ENCODE measurements around the gene KIF6.
A peak's percentile ranks its signal among the peaks of the same experiment; 100 is the strongest.

The KIF6 gene

GRCh38 chr6:39471954-39472659, 253.1 kb downstream of the KIF6 start:
- Histone ChIP-seq H3K36me3 (ENCODE audit: insufficient read depth, low read length) (no peaks in the 10 kb centered on the region), H2AFZ (ENCODE audit: low read length) (no peak overlapping the region), H3K27me3 (ENCODE audit: insufficient read depth, low read length, poor library complexity, severe bottlenecking) (no peaks in the 10 kb centered on the region), H3F3A (ENCODE audit: low read depth) (no peaks in the 10 kb centered on the region), H3K9me2 (replicated peaks; ENCODE audit: low read depth, low read length) (no peaks in the 10 kb centered on the region), H4K20me1 (ENCODE audit: insufficient read depth, low read length, poor library complexity, severe bottlenecking) (no peaks in the 10 kb centered on the region), H3K4me2 (ENCODE audit: low read depth, low read length, poor library complexity, severe bottlenecking) (peak overlapping the region; percentile 17), H3K4me3 (ENCODE audit: low read length, poor library complexity, severe bottlenecking) (no peak overlapping the region), H3K9me3 (ENCODE audit: insufficient read depth, low read depth, low read length) (no peaks in the 10 kb centered on the region), H3K9ac (ENCODE audit: low read depth, low read length, poor library complexity, severe bottlenecking) (no peak overlapping the region), H3K4me1 (ENCODE audit: insufficient read depth, low read length, poor library complexity, severe bottlenecking) (peaks cover 7% of the 10 kb centered on the region), H3K79me2 (ENCODE audit: insufficient read depth, low read length) (no peaks in the 10 kb centered on the region)
- TF ChIP-seq CTCF (conservative IDR thresholded peaks at IDR 0.05; ENCODE audit: low read length): no peak
- no peak for TF ChIP-seq EZH2phosphoT487 (IDR thresholded peaks at IDR 0.05; ENCODE audit: borderline replicate concordance)

GRCh38 chr6:39470506-39470905, 254.7 kb downstream of the KIF6 start:
- Histone ChIP-seq H3K4me1 (ENCODE audit: insufficient read depth, low read length, poor library complexity, severe bottlenecking) (peaks cover 7% of the 10 kb centered on the region), H2AFZ (ENCODE audit: low read length) (no peak overlapping the region), H3K27me3 (ENCODE audit: insufficient read depth, low read length, poor library complexity, severe bottlenecking) (no peaks in the 10 kb centered on the region), H3K4me3 (ENCODE audit: low read length, poor library complexity, severe bottlenecking) (no peak overlapping the region), H3K4me2 (ENCODE audit: low read depth, low read length, poor library complexity, severe bottlenecking) (no peak overlapping the region), H3F3A (ENCODE audit: low read depth) (no peaks in the 10 kb centered on the region), H3K9me2 (replicated peaks; ENCODE audit: low read depth, low read length) (no peaks in the 10 kb centered on the region), H3K36me3 (ENCODE audit: insufficient read depth, low read length) (no peaks in the 10 kb centered on the region), H3K79me2 (ENCODE audit: insufficient read depth, low read length) (no peaks in the 10 kb centered on the region), H4K20me1 (ENCODE audit: insufficient read depth, low read length, poor library complexity, severe bottlenecking) (no peaks in the 10 kb centered on the region), H3K9me3 (ENCODE audit: insufficient read depth, low read depth, low read length) (no peaks in the 10 kb centered on the region), H3K9ac (ENCODE audit: low read depth, low read length, poor library complexity, severe bottlenecking) (no peak overlapping the region)
- TF ChIP-seq EZH2phosphoT487 (IDR thresholded peaks at IDR 0.05; ENCODE audit: borderline replicate concordance) (no peak), CTCF (conservative IDR thresholded peaks at IDR 0.05; ENCODE audit: low read length) (no peak)

GRCh38 chr6:39468385-39468784, 256.8 kb downstream of the KIF6 start:
- Histone ChIP-seq H3F3A (ENCODE audit: low read depth) (no peaks in the 10 kb centered on the region), H3K9ac (ENCODE audit: low read depth, low read length, poor library complexity, severe bottlenecking) (no peak overlapping the region), H3K4me2 (ENCODE audit: low read depth, low read length, poor library complexity, severe bottlenecking) (no peak overlapping the region), H4K20me1 (ENCODE audit: insufficient read depth, low read length, poor library complexity, severe bottlenecking) (no peaks in the 10 kb centered on the region), H3K27me3 (ENCODE audit: insufficient read depth, low read length, poor library complexity, severe bottlenecking) (no peaks in the 10 kb centered on the region), H3K36me3 (ENCODE audit: insufficient read depth, low read length) (no peaks in the 10 kb centered on the region), H3K9me3 (ENCODE audit: insufficient read depth, low read depth, low read length) (no peaks in the 10 kb centered on the region), H2AFZ (ENCODE audit: low read length) (no peak overlapping the region), H3K79me2 (ENCODE audit: insufficient read depth, low read length) (no peaks in the 10 kb centered on the region), H3K4me3 (ENCODE audit: low read length, poor library complexity, severe bottlenecking) (no peak overlapping the region), H3K9me2 (replicated peaks; ENCODE audit: low read depth, low read length) (no peaks in the 10 kb centered on the region), H3K4me1 (ENCODE audit: insufficient read depth, low read length, poor library complexity, severe bottlenecking) (peaks cover 7% of the 10 kb centered on the region)
- no peak for TF ChIP-seq EZH2phosphoT487 (IDR thresholded peaks at IDR 0.05; ENCODE audit: borderline replicate concordance)
- no peak for TF ChIP-seq CTCF (conservative IDR thresholded peaks at IDR 0.05; ENCODE audit: low read length)

Data from Loucy (cell line).